ENCODE results near the gene TERT. TPM values are rescaled to one million over a fixed set of nuclear protein-coding genes. Genes with fewer than 3 reads are reported as not detected.

Gene TERT
- total and polyA plus RNA-seq, 4 donors: 0.02 TPM; not detected in 3

DNA sequence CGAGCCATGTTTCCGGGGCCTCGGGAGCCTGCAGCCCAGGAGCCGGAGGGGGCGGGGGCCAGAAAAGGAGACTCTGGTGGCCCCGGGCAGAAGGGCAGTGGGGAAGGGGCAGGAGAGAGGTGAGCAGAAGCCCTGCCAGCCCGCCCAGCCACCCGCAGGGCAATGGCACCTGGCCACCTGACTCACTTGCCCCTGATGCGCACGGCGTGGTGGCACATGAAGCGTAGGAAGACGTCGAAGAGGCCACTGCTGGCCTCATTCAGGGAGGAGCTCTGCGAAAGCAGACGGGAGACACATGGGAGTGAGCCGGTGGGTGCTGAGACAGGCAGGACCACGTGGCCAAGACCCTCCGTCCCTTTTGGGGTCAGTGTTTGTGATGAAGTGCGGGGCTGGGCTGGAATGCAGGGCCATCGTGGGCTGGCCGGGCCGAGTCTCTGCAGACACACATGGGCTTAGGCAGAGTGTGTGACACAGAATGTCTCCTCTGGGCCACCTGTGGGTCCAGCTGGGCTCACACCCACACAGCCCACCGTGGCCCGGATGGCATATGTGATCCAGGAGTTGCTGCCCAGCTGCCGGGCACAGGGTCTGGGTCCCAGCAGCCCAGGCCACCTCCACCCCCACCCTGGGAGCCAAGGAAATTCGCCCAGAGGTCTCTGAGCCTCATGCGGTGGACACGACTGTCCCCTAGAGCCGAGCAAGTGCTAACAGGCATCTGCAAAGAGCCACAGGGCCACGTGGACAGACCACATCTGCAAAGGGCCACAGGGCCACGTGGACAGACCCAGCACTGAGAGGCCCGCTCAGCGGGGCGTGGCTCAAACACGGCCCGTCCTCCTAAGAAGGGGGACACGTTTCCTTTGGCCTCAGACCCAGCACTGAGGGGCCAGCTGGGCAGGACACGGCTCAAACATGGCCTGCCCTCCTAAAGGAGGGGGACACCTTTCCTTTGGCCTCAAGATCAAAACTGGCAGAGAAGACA, 23.6 kb downstream of the TERT start:
- H3K4me1 ChIP-seq (ENCODE audit: control insufficient read depth in 5 of 5, insufficient read depth in 5 of 5, low read length in 5 of 5): no peaks in the 10 kb centered on the region
- no peak for DNase-seq
- no peak overlapping the region for H3K4me3 ChIP-seq
- ATAC-seq (ENCODE audit: insufficient read depth, low FRiP score): no peak
- TF ChIP-seq, protein P1, sequence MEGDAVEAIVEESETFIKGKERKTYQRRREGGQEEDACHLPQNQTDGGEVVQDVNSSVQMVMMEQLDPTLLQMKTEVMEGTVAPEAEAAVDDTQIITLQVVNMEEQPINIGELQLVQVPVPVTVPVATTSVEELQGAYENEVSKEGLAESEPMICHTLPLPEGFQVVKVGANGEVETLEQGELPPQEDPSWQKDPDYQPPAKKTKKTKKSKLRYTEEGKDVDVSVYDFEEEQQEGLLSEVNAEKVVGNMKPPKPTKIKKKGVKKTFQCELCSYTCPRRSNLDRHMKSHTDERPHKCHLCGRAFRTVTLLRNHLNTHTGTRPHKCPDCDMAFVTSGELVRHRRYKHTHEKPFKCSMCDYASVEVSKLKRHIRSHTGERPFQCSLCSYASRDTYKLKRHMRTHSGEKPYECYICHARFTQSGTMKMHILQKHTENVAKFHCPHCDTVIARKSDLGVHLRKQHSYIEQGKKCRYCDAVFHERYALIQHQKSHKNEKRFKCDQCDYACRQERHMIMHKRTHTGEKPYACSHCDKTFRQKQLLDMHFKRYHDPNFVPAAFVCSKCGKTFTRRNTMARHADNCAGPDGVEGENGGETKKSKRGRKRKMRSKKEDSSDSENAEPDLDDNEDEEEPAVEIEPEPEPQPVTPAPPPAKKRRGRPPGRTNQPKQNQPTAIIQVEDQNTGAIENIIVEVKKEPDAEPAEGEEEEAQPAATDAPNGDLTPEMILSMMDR (IDR thresholded peaks at IDR 0.05; ENCODE audit: control extremely low read depth, extremely low read depth): no peak
- H3K27me3 ChIP-seq (ENCODE audit: control insufficient read depth in 3 of 3, insufficient read depth in 3 of 3, low read length in 2 of 3): no peaks in the 10 kb centered on the region
- H3K9me3 ChIP-seq (ENCODE audit: control insufficient read depth in 4 of 4, insufficient read depth in 3 of 4, low read length in 3 of 4): no peaks in the 10 kb centered on the region
- no peaks in the 10 kb centered on the region for H3K36me3 ChIP-seq (ENCODE audit: control insufficient read depth in 4 of 4, insufficient read depth in 4 of 4, low read length in 4 of 4)
- H3K27ac ChIP-seq (ENCODE audit: low read depth in 1 of 2, low read length in 1 of 2): no peak overlapping the region
- WGBS, 2 donors: 92 to 94% methylated on average over 37 to 39 of the region's 39 CpGs
- no peak overlapping the region for H3K9ac ChIP-seq (ENCODE audit: insufficient read depth in 1 of 2, low read length in 2 of 2)

- DNase-seq (no peak), ATAC-seq (ENCODE audit: insufficient read depth, low FRiP score) (no peak)
- TF ChIP-seq, protein P1 (IDR thresholded peaks at IDR 0.05; ENCODE audit: control extremely low read depth, extremely low read depth): no peak
- 94 to 97% methylated on average over 22 of the region's 22 CpGs for WGBS, 2 donors
- H3K9ac ChIP-seq (ENCODE audit: insufficient read depth in 1 of 2, low read length in 2 of 2): no peak overlapping the region
- no peaks in the 10 kb centered on the region for H3K36me3 ChIP-seq (ENCODE audit: control insufficient read depth in 4 of 4, insufficient read depth in 4 of 4, low read length in 4 of 4)
- no peaks in the 10 kb centered on the region for H3K9me3 ChIP-seq (ENCODE audit: control insufficient read depth in 4 of 4, insufficient read depth in 3 of 4, low read length in 3 of 4)
- no peaks in the 10 kb centered on the region for H3K27me3 ChIP-seq (ENCODE audit: control insufficient read depth in 3 of 3, insufficient read depth in 3 of 3, low read length in 2 of 3)
- no peaks in the 10 kb centered on the region for H3K4me1 ChIP-seq (ENCODE audit: control insufficient read depth in 5 of 5, insufficient read depth in 5 of 5, low read length in 5 of 5)
- no peak overlapping the region for H3K4me3 ChIP-seq
- no peak overlapping the region for H3K27ac ChIP-seq (ENCODE audit: low read depth in 1 of 2, low read length in 1 of 2)
Measured at GRCh38 chr5:1270426-1270825, 24.4 kb downstream of the TERT start.

DNA sequence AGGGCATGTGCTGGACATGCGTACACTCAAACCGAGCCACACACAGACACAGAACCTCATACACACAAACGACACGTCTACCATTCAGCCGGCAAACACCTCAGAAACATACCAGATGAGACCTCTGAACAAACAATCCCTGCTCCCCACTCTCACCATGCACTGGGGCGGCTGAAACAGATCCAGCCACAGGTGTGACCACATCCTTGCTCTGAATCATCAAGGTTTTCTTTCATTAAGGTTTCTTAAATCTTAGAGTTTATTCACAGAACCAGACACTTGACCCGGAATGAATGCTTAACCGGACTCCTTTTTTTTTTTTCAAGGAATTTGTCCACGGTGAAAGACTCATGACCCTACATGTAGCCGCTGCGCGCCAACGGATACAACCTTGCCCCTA, 26.2 kb downstream of the TERT start:
- no peak for ATAC-seq (ENCODE audit: insufficient read depth, low FRiP score)

More for the DNA sequence above, 26.2 kb downstream of the TERT start:
- no peaks in the 10 kb centered on the region for H3K36me3 ChIP-seq (ENCODE audit: control insufficient read depth in 4 of 4, insufficient read depth in 4 of 4, low read length in 4 of 4)
- no peaks in the 10 kb centered on the region for H3K27me3 ChIP-seq (ENCODE audit: control insufficient read depth in 3 of 3, insufficient read depth in 3 of 3, low read length in 2 of 3)
- no peak overlapping the region for H3K4me3 ChIP-seq
- no peak overlapping the region for H3K27ac ChIP-seq (ENCODE audit: low read depth in 1 of 2, low read length in 1 of 2)
- no peaks in the 10 kb centered on the region for H3K4me1 ChIP-seq (ENCODE audit: control insufficient read depth in 5 of 5, insufficient read depth in 5 of 5, low read length in 5 of 5)
- TF ChIP-seq, protein P1 (IDR thresholded peaks at IDR 0.05; ENCODE audit: control extremely low read depth, extremely low read depth): no peak
- WGBS, 2 donors: 84 to 91% methylated on average over 13 of the region's 13 CpGs
- H3K9me3 ChIP-seq (ENCODE audit: control insufficient read depth in 4 of 4, insufficient read depth in 3 of 4, low read length in 3 of 4): no peaks in the 10 kb centered on the region
- H3K9ac ChIP-seq (ENCODE audit: insufficient read depth in 1 of 2, low read length in 2 of 2): no peak overlapping the region
- DNase-seq: no peak
